ENCODE results near the gene PLEKHA4. TPM values are rescaled to one million over a fixed set of nuclear protein-coding genes. Genes with fewer than 3 reads are reported as not detected.

PLEKHA4 gene
- total and polyA plus RNA-seq, 9 of the 15 experiments (the other 6 are each of a cell fraction or from before 2014, with no cell fraction given): 0.07 to 30.8 (median 11.4) TPM

DNA sequence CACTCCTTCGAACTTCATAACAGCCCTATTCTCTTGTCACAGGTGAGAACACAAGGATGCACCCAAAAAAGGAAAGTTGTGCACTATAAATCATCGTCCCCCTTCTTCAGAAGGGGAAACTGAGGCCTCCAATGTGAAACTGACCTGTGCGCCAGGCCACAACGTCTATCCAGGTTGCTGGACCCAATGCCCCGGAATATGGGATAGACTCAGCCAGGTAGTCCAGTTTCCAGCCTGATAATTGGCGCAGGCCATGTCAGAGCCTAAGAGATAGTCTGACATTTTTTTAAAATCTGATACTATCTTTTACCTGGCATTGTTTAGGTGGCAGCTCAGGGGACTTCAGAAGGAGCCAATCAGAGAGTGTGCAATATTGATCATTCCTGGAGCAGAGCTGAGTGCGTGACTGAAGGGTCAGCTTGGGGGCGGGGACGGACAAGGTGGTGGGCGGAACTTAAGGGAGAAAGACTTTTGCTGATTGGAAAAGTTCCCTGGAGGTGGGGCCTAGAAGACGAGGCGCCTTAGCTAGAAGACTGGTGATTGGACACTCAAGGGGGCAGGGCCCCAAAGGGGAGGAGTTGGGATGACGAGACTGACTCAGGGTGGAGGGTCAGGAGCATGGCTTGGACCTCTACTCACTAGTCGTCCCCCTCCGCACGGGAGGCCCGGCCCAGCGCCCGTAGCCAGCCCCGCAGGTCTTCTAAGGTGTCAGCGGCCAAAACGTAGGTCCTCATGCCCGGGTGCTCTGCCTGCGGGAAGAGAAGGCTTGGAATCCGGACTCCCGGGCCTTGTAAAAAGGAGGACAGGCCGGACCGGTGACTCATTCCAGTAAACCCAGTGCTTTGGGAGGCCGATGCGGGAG, 8.5 kb downstream of the PLEKHA4 start:
- H3K9ac ChIP-seq (ENCODE audit: insufficient read depth in 1 of 2, low read depth in 2 of 2, low read length in 2 of 2): peak overlapping the region; percentile 75 to 91
- H4K20me1 ChIP-seq (replicated peaks; ENCODE audit: control insufficient read depth, insufficient read depth, low read length): no peaks in the 10 kb centered on the region
- 2% methylated on average over 26 of the region's 30 CpGs for WGBS (ENCODE audit: insufficient coverage, low coverage, missing lambda C conversion rate)
- peak overlapping the region; percentile 58 for H3K4me3 ChIP-seq
- peak; percentile 95 for ATAC-seq
- in situ Hi-C loops (cut with MboI): no loop called here
- peak; percentile 99 for FAIRE-seq
- peak overlapping the region; percentile 96 for H3K4me2 ChIP-seq (ENCODE audit: insufficient read depth, low read length)
- no peaks in the 10 kb centered on the region for H3K9me3 ChIP-seq (replicated peaks; ENCODE audit: control insufficient read depth, insufficient read depth, low read depth, low read length)
- H3K79me2 ChIP-seq (ENCODE audit: control insufficient read depth, insufficient read depth, low read length): peaks cover 4% of the 10 kb centered on the region; the same call in 2 of the 3 replicates
- DNase-seq (ENCODE audit: extremely low read depth in 1 of 4, low spot score in 3 of 4): peak; percentile 98 to 99 (median 98)
- intact Hi-C loops (cut with micrococcal nuclease): no loop called here
- H3K4me1 ChIP-seq (replicated peaks in 1 of 2; ENCODE audit: control insufficient read depth in 2 of 2, insufficient read depth in 2 of 2, low read length in 2 of 2): peaks cover 12 to 39% of the 10 kb centered on the region in 2 experiments
- H3K9me1 ChIP-seq (ENCODE audit: control insufficient read depth, insufficient read depth, low read length): no peaks in the 10 kb centered on the region
- H3K27ac ChIP-seq (ENCODE audit: extremely low read depth, low read depth, low read length): peak overlapping the region; percentile 81
- no peaks in the 10 kb centered on the region for H3K27me3 ChIP-seq (ENCODE audit: control insufficient read depth in 2 of 2, insufficient read depth in 2 of 2, low read length in 2 of 2)
- BruUV-seq (replicated peaks): TSS peak; percentile 92
- ChIA-PET CTCF (ENCODE audit: low intra/inter-chr PET ratio) (no interaction called here), POLR2A (interaction anchor here (0.5 to 3.9 kb wide), 8 partner anchors 11 to 107 kb away, joined by 3 to 96 read pairs (median 5); partner anchors contain the start of gene PPP1R15A)
- H2AFZ ChIP-seq (ENCODE audit: low read depth, low read length): peak overlapping the region; percentile 89
- no peaks in the 10 kb centered on the region; the same call in 2 of the 3 replicates for H3K36me3 ChIP-seq (ENCODE audit: control insufficient read depth, insufficient read depth, low read length)
- TF ChIP-seq PHF21A (IDR thresholded peaks at IDR 0.05; ENCODE audit: borderline replicate concordance, low read depth) (no peak), SIN3A (IDR thresholded peaks at IDR 0.05; ENCODE audit: borderline replicate concordance in 2 of 2, control insufficient read depth in 1 of 2, low read depth in 2 of 2, low read length in 2 of 2) (peak in 1 of 2 experiments; percentile 41; a peak in 1 of 4 replicates), PHF8 (IDR thresholded peaks at IDR 0.05; ENCODE audit: borderline replicate concordance, low read length) (peak; percentile 68; the same call in 1 of the 2 replicates), NR2C1 (IDR thresholded peaks at IDR 0.05) (0 out of 2 replicates have a peak, but pooled peaks have one; percentile 6), NR2C1 (tag; IDR thresholded peaks at IDR 0.05) (no peak), ZNF316 (IDR thresholded peaks at IDR 0.05) (peak; percentile 21), NFXL1 (CRISPR knock-in tag; IDR thresholded peaks at IDR 0.05) (no peak), ETV1 (tag; conservative IDR thresholded peaks at IDR 0.05; ENCODE audit: low read depth) (no peak), MBD2 (IDR thresholded peaks at IDR 0.05; ENCODE audit: borderline replicate concordance, low read depth) (peak; percentile 73), CBX5 (IDR thresholded peaks at IDR 0.05; ENCODE audit: borderline replicate concordance, low read depth) (no peak), SP1 (CRISPR knock-in tag; IDR thresholded peaks at IDR 0.05) (peak; percentile 85)
- TF ChIP-seq, protein P1, sequence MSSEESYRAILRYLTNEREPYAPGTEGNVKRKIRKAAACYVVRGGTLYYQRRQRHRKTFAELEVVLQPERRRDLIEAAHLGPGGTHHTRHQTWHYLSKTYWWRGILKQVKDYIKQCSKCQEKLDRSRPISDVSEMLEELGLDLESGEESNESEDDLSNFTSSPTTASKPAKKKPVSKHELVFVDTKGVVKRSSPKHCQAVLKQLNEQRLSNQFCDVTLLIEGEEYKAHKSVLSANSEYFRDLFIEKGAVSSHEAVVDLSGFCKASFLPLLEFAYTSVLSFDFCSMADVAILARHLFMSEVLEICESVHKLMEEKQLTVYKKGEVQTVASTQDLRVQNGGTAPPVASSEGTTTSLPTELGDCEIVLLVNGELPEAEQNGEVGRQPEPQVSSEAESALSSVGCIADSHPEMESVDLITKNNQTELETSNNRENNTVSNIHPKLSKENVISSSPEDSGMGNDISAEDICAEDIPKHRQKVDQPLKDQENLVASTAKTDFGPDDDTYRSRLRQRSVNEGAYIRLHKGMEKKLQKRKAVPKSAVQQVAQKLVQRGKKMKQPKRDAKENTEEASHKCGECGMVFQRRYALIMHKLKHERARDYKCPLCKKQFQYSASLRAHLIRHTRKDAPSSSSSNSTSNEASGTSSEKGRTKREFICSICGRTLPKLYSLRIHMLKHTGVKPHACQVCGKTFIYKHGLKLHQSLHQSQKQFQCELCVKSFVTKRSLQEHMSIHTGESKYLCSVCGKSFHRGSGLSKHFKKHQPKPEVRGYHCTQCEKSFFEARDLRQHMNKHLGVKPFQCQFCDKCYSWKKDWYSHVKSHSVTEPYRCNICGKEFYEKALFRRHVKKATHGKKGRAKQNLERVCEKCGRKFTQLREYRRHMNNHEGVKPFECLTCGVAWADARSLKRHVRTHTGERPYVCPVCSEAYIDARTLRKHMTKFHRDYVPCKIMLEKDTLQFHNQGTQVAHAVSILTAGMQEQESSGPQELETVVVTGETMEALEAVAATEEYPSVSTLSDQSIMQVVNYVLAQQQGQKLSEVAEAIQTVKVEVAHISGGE (CRISPR knock-in tag; IDR thresholded peaks at IDR 0.05): 0 out of 6 replicates have a peak, but pooled peaks of 1 of the 3 experiments have one; percentile 27
- TF ChIP-seq, protein P2, sequence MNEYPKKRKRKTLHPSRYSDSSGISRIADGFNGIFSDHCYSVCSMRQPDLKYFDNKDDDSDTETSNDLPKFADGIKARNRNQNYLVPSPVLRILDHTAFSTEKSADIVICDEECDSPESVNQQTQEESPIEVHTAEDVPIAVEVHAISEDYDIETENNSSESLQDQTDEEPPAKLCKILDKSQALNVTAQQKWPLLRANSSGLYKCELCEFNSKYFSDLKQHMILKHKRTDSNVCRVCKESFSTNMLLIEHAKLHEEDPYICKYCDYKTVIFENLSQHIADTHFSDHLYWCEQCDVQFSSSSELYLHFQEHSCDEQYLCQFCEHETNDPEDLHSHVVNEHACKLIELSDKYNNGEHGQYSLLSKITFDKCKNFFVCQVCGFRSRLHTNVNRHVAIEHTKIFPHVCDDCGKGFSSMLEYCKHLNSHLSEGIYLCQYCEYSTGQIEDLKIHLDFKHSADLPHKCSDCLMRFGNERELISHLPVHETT (CRISPR knock-in tag; conservative IDR thresholded peaks at IDR 0.05 in 1 of 2, IDR thresholded peaks at IDR 0.05 in 1 of 2): no peak
